SK-N-SH treated with all-trans-retinoic acid at 6 μM for 48 hours (cell line): ENCODE measurements around the gene MMP21.

Experiments
- TOX ChIP-seq: fragments of 250-450 bp; sonication (Bioruptor Pico); IDR thresholded peaks from 2 replicates; pipeline ENCODE4 v1.8.0; 2021; ENCODE audit warnings: mild to moderate bottlenecking, moderate library complexity, borderline replicate concordance
- ZFP3 ChIP-seq: fragments of 250-450 bp; sonication (Bioruptor Pico); IDR thresholded peaks from 2 replicates; pipeline ENCODE4 v1.5.0; 2020; ENCODE audit warnings: mild to moderate bottlenecking, moderate library complexity
- TF ChIP-seq, protein P1 (sequence below): fragments of 250-450 bp; sonication (Bioruptor Pico); IDR thresholded peaks from 2 replicates; pipeline ENCODE4 v1.8.0; 2020; ENCODE audit warnings: mild to moderate bottlenecking, moderate library complexity, borderline replicate concordance
- TF ChIP-seq, protein P2 (sequence below): fragments of 250-450 bp; sonication (Bioruptor Pico); IDR thresholded peaks from 2 replicates; pipeline ENCODE4 v1.8.0; 2021; ENCODE audit warnings: low read depth, mild to moderate bottlenecking, moderate library complexity, borderline replicate concordance
- TF ChIP-seq, protein P3 (sequence below): fragments of 250-450 bp; sonication (Bioruptor Pico); IDR thresholded peaks from 2 replicates; pipeline ENCODE4 v1.5.1; 2021; ENCODE audit warnings: mild to moderate bottlenecking, moderate library complexity

DNA sequence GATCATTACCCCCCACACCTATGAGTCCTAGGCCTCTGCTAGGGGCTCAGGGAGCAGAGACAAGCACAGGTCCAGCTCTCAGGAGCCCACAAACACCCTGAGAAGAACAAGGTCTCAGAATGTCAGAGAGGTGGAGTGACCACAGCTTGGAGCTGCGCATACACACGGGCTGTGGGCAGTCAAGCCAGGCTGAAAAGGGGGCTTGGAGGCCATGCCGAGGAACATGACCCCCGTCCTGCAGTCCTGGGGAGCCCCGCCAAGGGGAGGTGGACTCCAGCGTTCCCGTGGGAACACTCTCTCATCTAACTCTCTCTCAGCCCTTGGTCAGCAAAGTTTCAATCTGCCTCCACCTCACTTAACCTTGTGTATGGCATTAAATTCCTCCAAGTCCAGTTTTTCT lies 7.8 kb upstream of the MMP21 start:
- TF ChIP-seq TOX (no peak), ZFP3 (no peak)
- TF ChIP-seq, protein P1, sequence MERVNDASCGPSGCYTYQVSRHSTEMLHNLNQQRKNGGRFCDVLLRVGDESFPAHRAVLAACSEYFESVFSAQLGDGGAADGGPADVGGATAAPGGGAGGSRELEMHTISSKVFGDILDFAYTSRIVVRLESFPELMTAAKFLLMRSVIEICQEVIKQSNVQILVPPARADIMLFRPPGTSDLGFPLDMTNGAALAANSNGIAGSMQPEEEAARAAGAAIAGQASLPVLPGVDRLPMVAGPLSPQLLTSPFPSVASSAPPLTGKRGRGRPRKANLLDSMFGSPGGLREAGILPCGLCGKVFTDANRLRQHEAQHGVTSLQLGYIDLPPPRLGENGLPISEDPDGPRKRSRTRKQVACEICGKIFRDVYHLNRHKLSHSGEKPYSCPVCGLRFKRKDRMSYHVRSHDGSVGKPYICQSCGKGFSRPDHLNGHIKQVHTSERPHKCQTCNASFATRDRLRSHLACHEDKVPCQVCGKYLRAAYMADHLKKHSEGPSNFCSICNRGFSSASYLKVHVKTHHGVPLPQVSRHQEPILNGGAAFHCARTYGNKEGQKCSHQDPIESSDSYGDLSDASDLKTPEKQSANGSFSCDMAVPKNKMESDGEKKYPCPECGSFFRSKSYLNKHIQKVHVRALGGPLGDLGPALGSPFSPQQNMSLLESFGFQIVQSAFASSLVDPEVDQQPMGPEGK = no peak
- TF ChIP-seq, protein P2, sequence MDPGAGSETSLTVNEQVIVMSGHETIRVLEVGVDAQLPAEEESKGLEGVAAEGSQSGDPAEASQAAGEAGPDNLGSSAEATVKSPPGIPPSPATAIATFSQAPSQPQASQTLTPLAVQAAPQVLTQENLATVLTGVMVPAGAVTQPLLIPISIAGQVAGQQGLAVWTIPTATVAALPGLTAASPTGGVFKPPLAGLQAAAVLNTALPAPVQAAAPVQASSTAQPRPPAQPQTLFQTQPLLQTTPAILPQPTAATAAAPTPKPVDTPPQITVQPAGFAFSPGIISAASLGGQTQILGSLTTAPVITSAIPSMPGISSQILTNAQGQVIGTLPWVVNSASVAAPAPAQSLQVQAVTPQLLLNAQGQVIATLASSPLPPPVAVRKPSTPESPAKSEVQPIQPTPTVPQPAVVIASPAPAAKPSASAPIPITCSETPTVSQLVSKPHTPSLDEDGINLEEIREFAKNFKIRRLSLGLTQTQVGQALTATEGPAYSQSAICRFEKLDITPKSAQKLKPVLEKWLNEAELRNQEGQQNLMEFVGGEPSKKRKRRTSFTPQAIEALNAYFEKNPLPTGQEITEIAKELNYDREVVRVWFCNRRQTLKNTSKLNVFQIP (CRISPR knock-in tag) = no peak
- TF ChIP-seq, protein P3, sequence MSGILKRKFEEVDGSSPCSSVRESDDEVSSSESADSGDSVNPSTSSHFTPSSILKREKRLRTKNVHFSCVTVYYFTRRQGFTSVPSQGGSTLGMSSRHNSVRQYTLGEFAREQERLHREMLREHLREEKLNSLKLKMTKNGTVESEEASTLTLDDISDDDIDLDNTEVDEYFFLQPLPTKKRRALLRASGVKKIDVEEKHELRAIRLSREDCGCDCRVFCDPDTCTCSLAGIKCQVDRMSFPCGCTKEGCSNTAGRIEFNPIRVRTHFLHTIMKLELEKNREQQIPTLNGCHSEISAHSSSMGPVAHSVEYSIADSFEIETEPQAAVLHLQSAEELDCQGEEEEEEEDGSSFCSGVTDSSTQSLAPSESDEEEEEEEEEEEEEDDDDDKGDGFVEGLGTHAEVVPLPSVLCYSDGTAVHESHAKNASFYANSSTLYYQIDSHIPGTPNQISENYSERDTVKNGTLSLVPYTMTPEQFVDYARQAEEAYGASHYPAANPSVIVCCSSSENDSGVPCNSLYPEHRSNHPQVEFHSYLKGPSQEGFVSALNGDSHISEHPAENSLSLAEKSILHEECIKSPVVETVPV (CRISPR knock-in tag) = no peak
